ENCODE data around the gene TBXA2R.

Gene TBXA2R

GRCh38 chr19:3544742-3545668 lies 61.7 kb downstream of the TBXA2R start:
- no peak overlapping the region for H3K27ac ChIP-seq (ENCODE audit: low read depth, low read length)
- no peaks in the 10 kb centered on the region for H3K27me3 ChIP-seq (ENCODE audit: control insufficient read depth, insufficient read depth, low read length)
- H3K4me1 ChIP-seq (ENCODE audit: control insufficient read depth, insufficient read depth, low read length) = no peaks in the 10 kb centered on the region
- no peak overlapping the region for H3K4me3 ChIP-seq (ENCODE audit: low read depth, low read length)
- H3K36me3 ChIP-seq (ENCODE audit: control insufficient read depth, insufficient read depth, low read length) = peaks cover 30% of the 10 kb centered on the region
- no peak overlapping the region for H3K9ac ChIP-seq (ENCODE audit: low read length)
- H3K9me3 ChIP-seq (ENCODE audit: control insufficient read depth, insufficient read depth, low read depth, low read length) = no peaks in the 10 kb centered on the region

Measured in HUES6 (cell line).